Activated naive CD8-positive, alpha-beta T cell treated with anti-CD3 and anti-CD28 coated beads for 36 hours (primary cell): Measurements from ENCODE around the gene ZNF724. TPM values are rescaled to one million over a fixed set of nuclear protein-coding genes. Genes with fewer than 3 reads are reported as not detected.

Experiments used
- total RNA-seq, 2 experiments: library from RNA; stranded (reverse); gene quantifications; one replicate each; pipeline ENCODE4 v1.2.3, GENCODE V29; 2021

Gene ZNF724
- total RNA-seq, 2 experiments from 2014 or later, result 12.5 to 13.9 TPM

Other genes starting within 250 kb of the ZNF724 start
- gene ZNF728, start 247.2 kb downstream of the ZNF724 start, total RNA-seq, result not detected
- 1 to 10 TPM; 1.4 to 1.5 TPM for gene ZNF730, start 133.4 kb downstream of the ZNF724 start, total RNA-seq
- 10 to 100 TPM; 25.3 to 29.1 TPM for gene ZNF91, start 145.1 kb upstream of the ZNF724 start, total RNA-seq